GM04504 (cell line): ENCODE data around the gene OR5K2.

Experiments used
- DNase-seq: peaks from one replicate; pipeline ENCODE4 v3.0.0-alpha.2; 2012; ENCODE audit warnings: low read depth

The OR5K2 gene

GRCh38 chr3:98522544-98523281, 25.2 kb downstream of the OR5K2 start, which contains the start of gene CLDND1:
Gene CLDND1 (minus strand): TSS chr3:98522902. CDS start chr3:98521424, 1,478 bp downstream.
- peak; percentile 92 for DNase-seq

DNA sequence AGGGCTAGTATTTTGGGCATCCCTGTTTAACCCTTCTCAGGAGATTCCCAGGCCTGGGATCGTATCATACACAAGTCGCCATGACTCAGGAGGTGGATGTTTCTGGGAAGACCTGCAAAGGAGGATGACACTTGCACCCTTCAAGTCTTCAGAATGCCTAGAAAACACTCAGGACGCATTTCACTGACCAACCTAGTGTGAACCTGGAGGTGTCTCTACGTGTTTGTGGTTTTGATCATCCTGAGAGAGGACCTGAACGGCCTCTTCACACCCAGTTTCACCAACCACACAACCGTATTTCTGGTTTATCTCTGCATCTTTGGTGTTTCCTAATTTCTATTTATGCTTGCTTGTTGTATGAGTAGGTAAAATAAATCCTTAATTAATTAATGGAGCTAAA, 28.0 kb downstream of the OR5K2 start:
- no peak for DNase-seq

DNA sequence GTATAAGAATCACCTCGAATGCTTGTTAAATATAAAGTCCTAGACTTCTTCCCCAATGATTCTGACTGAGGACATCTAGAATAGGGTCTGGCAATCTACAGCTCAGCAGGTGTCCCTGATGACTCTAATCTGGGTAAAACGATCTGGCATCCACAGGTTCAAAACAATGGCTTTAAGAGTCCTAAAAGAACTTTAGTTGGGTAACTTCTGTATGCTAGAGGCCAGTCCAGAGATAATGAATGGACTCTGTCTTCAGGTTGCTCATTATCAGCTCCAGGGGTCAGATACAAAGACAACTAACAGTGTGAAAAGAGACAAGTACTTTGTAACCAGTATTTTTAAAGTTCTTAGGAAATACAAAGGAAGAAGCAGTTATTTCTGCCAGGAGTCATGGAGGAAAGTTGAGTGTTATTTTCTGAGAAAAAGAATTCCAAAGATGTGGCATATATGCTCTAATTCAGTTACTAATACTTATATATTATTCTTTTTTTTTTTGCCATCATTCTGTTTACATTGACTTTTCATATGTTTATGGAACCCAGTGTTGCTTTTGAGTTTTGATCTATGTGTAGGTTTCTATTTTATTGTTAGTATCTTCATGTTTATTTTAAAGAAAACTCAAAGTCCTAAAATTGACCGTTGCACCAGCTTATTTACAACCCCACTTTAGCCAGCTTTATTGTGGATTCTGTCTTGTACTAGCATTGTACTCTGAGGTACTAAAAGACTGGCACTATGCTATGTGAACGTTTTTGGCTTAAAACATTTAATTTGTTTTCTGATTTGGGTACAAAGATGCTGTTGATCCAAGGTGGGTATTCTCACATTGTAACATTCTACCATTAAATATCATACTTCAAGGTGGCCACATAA, 31.2 kb downstream of the OR5K2 start:
- no peak for DNase-seq

- no peak for DNase-seq
These were observed 32.5 kb downstream of the OR5K2 start for GRCh38 chr3:98529856-98530459.

DNA sequence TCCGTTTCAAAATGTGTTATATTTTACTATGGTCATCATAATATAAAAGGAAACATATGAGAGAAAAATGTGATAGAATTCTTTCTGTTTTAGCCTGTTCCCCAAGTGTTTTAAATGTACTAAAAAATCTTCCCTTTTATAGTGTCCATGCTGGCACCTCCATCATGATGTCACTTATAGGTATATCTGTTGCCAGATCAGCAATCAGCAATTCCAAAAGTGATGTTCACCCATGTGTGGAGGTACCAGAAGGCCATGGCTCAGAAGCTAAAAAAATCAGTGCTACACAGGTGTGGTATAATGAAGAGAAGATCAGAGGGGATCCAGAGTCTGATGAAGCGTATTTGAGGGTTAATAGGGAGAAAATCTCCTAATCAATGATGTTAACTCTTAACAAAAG, 33.2 kb downstream of the OR5K2 start:
- DNase-seq = no peak

DNA sequence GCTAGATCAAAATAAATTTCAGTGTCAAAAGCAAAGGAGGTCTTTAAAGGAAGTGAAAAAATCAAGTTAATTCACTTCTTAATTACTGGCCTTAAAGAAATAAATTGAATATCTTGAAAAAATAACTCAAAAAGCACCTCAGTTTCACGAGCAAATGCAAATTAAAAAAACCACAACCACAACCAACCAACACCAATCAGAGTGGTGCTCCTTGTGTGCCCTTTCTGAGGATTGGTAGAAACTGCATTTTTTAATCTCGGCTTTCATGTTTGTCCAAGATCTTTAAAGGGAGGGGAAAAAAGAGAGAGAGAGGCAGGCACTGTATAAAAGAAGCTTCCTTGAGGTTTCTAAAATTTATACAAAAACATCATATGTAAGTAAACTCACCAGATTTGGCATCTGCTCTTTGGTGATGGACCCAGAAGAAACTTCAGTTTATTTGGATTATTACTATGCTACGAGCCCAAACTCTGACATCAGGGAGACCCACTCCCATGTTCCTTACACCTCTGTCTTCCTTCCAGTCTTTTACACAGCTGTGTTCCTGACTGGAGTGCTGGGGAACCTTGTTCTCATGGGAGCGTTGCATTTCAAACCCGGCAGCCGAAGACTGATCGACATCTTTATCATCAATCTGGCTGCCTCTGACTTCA, 34.3 kb downstream of the OR5K2 start, which contains the start of gene GPR15:
GPR15 (plus strand) TSS at position 357 of the 653 bp plus-strand sequence; CDS start at position 413, 56 bp downstream.
- no peak for DNase-seq

- no peak for DNase-seq
These were observed 34.8 kb downstream of the OR5K2 start for GRCh38 chr3:98532275-98532637.

GRCh38 chr3:98532709-98533571, 35.5 kb downstream of the OR5K2 start:
- DNase-seq = no peak

- DNase-seq = no peak
These were observed 36.7 kb downstream of the OR5K2 start for GRCh38 chr3:98534168-98534567.

DNA sequence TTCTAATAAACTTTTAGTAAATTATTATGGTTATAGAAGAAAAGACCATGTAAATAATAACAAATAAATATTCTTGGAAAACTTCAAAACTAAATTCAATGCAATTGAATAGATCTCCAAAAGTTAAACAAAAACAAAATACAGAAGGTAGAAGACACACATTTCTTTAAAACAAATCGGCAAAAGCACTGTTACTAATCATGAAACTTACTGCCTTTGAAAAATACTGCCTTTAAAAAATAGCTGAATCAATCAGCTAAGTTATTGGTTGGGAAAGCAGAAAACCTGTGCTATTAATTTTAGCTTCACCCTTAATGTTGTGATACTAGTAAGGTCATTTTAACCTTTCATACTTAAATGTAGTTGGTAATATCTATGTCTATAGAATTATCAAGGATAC, 37.3 kb downstream of the OR5K2 start:
- no peak for DNase-seq

DNA sequence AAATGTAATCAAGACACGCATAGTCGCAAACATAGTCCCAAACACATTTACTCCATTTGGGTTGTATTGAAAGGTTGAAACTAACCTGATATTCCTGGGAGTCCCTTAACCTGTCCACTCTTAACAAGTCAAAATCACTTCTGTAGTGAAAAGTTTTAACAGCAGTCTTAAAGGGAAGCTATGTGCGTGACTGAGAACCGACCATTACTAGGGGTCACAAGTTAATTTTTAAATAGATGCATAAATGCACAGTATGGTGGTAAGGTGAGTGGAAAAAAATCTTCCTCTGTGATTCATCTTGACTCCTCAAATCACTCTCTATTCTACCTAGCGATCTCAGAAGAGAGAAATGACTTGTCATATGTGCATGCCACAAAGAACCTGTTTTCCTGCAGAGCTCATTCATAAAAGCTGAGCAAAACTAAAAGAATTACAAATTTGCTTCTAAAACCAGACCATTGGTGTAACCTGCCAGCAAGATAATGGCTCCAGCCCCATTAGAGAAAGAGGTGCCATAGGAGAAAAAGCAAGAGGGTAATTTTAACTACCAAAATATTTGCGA, 39.1 kb downstream of the OR5K2 start:
- DNase-seq = no peak

DNA sequence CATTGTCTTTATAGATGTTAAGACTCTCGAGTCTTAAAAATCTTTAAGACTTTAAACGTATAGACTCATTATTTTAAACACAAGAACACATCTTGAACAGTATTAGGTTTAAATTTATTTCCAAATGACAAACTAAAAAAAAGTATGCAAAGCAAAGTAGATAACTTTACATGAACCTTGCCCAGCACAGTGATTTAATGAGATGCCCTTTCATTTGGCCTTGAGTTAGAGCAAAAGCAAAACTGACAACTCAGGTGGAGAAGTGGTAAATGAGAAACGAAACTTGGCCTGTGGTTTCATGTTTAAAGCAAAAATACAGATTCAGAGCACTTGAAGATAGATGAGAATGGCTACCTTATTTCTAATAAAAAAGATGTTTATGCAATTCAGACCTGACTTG, 42.9 kb downstream of the OR5K2 start:
- no peak for DNase-seq

- DNase-seq = no peak
These were observed 44.2 kb downstream of the OR5K2 start for GRCh38 chr3:98541695-98542094.

GRCh38 chr3:98542623-98543022, 45.1 kb downstream of the OR5K2 start:
- no peak for DNase-seq

- no peak for DNase-seq
These were observed 48.5 kb downstream of the OR5K2 start for GRCh38 chr3:98545940-98546339.
